ENCODE data around the gene CSMD2. TPM values are rescaled to one million over a fixed set of nuclear protein-coding genes. Genes with fewer than 3 reads are reported as not detected.

CSMD2 gene
- total and polyA plus RNA-seq, 2 of the 8 experiments (the other 6 are each of a cell fraction or from before 2014, with no cell fraction given) = 7.0 to 14.7 TPM

DNA sequence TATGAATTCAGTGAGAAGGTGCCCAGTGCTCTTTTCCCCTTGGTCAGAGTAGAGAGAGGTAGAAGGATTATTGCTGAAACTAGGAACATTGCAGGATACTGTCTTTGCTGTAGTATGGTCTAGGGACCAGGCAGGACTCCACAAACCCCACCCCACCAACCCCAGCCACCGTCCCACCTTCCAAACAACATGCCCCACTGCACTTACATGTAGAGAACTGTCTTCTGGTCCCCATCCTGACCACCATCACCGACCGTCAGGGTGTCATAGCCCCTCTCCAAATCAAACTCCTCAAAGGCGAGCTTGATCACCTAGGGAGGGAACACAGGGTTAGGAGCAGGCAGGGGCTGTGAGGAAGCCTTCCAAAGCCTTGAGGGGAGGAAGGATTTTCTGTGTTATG is 372.8 kb downstream of the CSMD2 start:
- Histone ChIP-seq H2AK5ac (ENCODE audit: low read depth, low read length) (no peak overlapping the region), H3K27me3 (replicated peaks in 1 of 4; ENCODE audit: control insufficient read depth in 3 of 4, extremely low read depth in 1 of 4, insufficient read depth in 3 of 4, low read length in 3 of 4) (no peaks in the 10 kb centered on the region), H3K18ac (ENCODE audit: extremely low read depth, low read length) (no peak overlapping the region), H2BK120ac (replicated peaks; ENCODE audit: low read depth, low read length) (no peak overlapping the region), H3K79me1 (ENCODE audit: low read depth, low read length) (no peaks in the 10 kb centered on the region; the same call in 1 of the 2 replicates), H4K91ac (replicated peaks; ENCODE audit: insufficient read length, low read length) (no peak overlapping the region), H3K9me3 (ENCODE audit: insufficient read depth in 2 of 2, low read depth in 1 of 2, low read length in 1 of 2) (no peaks in the 10 kb centered on the region; a peak in 1 of 4 replicates), H3K4me3 (ENCODE audit: extremely low read depth in 1 of 4, insufficient read depth in 2 of 4, low read depth in 3 of 4, low read length in 4 of 4) (no peak overlapping the region), H2BK15ac (ENCODE audit: low read length) (no peak overlapping the region), H3K4me2 (ENCODE audit: insufficient read depth in 1 of 2, low read depth in 2 of 2, low read length in 2 of 2) (no peak overlapping the region), H3K23me2 (ENCODE audit: low read depth, low read length) (0 out of 2 replicates have a peak, but pooled peaks cover 2% of the 10 kb centered on the region), H3K36me3 (ENCODE audit: control insufficient read depth in 2 of 4, insufficient read depth in 4 of 4, low read length in 3 of 4) (peaks cover 2 to 7% (median 4%) of the 10 kb centered on the region in 4 experiments; a peak in 5 of 8 replicates), H4K8ac (ENCODE audit: extremely low read depth, insufficient read depth, low read length) (no peak overlapping the region), H3K4me1 (replicated peaks in 1 of 4; ENCODE audit: control insufficient read depth in 3 of 4, insufficient read depth in 4 of 4, low read length in 3 of 4) (no peaks in the 10 kb centered on the region), H3K27ac (ENCODE audit: low read depth, low read length) (no peak overlapping the region), H2BK12ac (ENCODE audit: low read depth, low read length) (no peak overlapping the region), H4K5ac (ENCODE audit: insufficient read length, low read depth, low read length) (no peak overlapping the region), H3K23ac (ENCODE audit: insufficient read length) (no peak overlapping the region), H3K14ac (ENCODE audit: insufficient read length) (no peak overlapping the region), H3K9ac (replicated peaks in 1 of 4; ENCODE audit: extremely low read depth in 1 of 4, low read depth in 3 of 4, low read length in 3 of 4) (no peak overlapping the region), H2AFZ (ENCODE audit: low read length) (no peak overlapping the region), H2BK20ac (ENCODE audit: low read length) (no peak overlapping the region), H2BK5ac (ENCODE audit: low read depth, low read length) (no peak overlapping the region), H3K79me2 (ENCODE audit: control insufficient read depth in 1 of 2, insufficient read depth in 2 of 2, low read length in 2 of 2) (no peaks in the 10 kb centered on the region), H3K4ac (replicated peaks; ENCODE audit: insufficient read length, low read depth, low read length) (no peak overlapping the region), H3K56ac (replicated peaks; ENCODE audit: insufficient read length, low read depth, low read length) (no peak overlapping the region), H4K20me1 (replicated peaks in 1 of 2; ENCODE audit: control insufficient read depth in 1 of 2, insufficient read depth in 2 of 2, low read length in 2 of 2) (no peaks in the 10 kb centered on the region)
- DNase-seq (ENCODE audit: low read depth in 1 of 2, low spot score in 2 of 2) (no peak), FAIRE-seq (no peak)
- 92% methylated on average over 4 of the region's 4 CpGs; no CpG with 5 or more reads in 1 of the 2 experiments for WGBS, 2 experiments (ENCODE audit: extremely low coverage in 1 of 2, insufficient coverage in 1 of 2, insufficient read length in 1 of 2, insufficient replicate concordance in 2 of 2, low coverage in 1 of 2, low lambda C conversion rate in 2 of 2, missing lambda C conversion rate in 1 of 2)
- CTCF ChIA-PET (ENCODE audit: partially characterized antibody) = no interaction called here
- POLR2A ChIA-PET (ENCODE audit: partially characterized antibody) = no interaction called here
- no peak for TF ChIP-seq KDM4A (IDR thresholded peaks at IDR 0.05; ENCODE audit: low read depth, low read length, severe bottlenecking)
- no peak for TF ChIP-seq CEBPB (IDR thresholded peaks at IDR 0.05; ENCODE audit: low read depth, low read length)
